Activated naive CD4-positive, alpha-beta T cell treated with anti-CD3 and anti-CD28 coated beads, Interleukin-2, amount 10 ng/mL, durations not matched to agents 7 days and 5 days (primary cell): ENCODE measurements around the gene SLC2A10.
"Not testable (repeated sequence)": the region's sequence is repeated elsewhere in the genome, so short reads cannot be mapped to it uniquely, and the experiment has no call there.

Experiments used
- CTCF ChIA-PET: fragments of 350-600 bp; sonication (Branson Sonifier 250); formaldehyde crosslinking; loops from one replicate; lab custom pipeline; 2021; ENCODE audit warnings: antibody characterized with exemption; lab: Charles Lee
- DNase-seq: peaks from one replicate; pipeline ENCODE4 v3.0.0-alpha.2; 2020
- H3K27ac Mint-ChIP-seq: one replicate; pipeline ENCODE4 v1.8.0; 2021; ENCODE audit warnings: mild to moderate bottlenecking, moderate library complexity, mixed read lengths
- H3K27me3 Mint-ChIP-seq: one replicate; pipeline ENCODE4 v1.8.0; 2021; ENCODE audit warnings: mild to moderate bottlenecking, mixed read lengths
- H3K36me3 Mint-ChIP-seq: one replicate; pipeline ENCODE4 v1.8.0; 2021; ENCODE audit warnings: mixed read lengths
- H3K4me1 Mint-ChIP-seq: one replicate; pipeline ENCODE4 v1.8.0; 2021; ENCODE audit warnings: mixed read lengths
- H3K4me3 Mint-ChIP-seq: one replicate; pipeline ENCODE4 v1.8.0; 2021; ENCODE audit warnings: mild to moderate bottlenecking, moderate library complexity, mixed read lengths
- H3K9me3 Mint-ChIP-seq: one replicate; pipeline ENCODE4 v1.8.0; 2021; ENCODE audit warnings: mixed read lengths

The SLC2A10 gene

DNA sequence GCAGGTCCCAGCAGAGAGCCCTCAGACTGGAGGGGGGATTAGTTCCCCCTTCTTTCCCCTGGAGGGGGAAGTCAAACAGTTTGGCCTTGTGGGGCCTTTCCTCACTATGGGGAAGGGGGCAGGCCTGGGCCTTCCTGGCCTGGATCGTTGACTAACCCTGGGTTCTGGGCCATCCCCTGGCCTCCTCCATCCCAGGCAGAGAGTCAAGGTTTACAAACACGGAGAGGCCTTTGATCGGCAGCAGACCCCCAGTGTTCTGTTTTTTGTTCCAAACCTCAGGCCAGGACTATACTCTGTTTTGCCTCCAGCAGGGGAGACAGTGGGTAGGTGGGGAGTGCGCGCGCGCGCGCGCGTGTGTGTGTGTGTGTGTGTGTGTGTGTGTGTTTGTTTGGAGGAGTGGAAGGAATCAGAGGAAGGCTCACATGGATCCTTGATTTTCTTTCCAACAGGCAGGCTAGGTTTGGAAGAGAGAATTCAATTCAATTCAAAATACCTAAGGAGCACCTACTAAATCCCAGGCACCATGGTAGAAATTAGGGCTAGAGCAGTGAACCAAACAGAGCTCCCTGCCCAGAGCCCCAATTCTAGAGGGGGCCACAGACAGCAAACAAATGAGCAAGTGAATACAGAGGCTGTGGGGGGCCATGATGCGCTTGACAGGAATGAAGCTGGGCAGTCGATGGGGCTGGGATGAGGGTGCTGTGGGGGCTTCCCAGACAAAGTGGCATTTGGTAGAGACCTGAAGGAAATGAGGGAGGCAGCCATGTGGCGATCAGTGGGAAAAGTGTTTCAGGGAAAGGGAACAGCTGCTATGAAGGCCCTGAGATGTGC lies 35.0 kb upstream of the SLC2A10 start:
- Mint-ChIP-seq H3K9me3 (peaks cover 8% of the 10 kb centered on the region), H3K4me1 (no peaks in the 10 kb centered on the region), H3K36me3 (no peaks in the 10 kb centered on the region), H3K27me3 (peaks cover 7% of the 10 kb centered on the region), H3K4me3 (no peak overlapping the region), H3K27ac (no peak overlapping the region)
- CTCF ChIA-PET: no interaction called here
- DNase-seq: no peak

DNA sequence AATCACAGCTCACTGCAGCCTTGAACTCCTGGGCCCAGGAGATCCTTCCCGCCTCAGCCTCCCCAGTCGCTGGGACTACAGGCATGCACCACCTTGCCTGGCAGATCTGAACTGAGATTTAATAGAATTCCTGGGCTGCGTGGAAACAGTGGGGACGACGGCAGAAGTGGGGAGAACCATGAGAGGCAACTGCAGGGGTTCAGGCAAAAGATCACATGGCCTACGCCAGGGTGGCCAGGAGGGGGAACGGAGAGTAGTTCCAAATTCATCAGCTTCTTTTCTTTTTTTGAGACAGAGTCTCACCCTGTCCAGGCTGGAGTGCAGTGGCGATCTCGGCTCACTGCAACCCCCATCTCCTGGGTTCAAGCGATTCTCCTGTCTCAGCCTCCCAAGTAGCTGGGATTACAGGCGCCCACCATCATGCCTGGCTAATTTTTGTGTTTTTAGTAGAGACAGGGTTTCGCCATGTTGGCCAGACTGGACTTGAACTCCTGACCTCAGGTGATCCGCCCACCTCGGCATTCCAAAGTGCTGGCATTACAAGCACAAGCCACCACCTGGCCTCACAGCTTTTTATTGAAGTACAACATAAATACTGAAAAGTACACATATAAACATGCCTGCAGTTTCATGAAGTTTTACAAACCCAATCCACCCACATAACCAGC lies 32.7 kb upstream of the SLC2A10 start:
- CTCF ChIA-PET: interaction anchor here (0.6 to 1.1 kb wide), 2 partner anchors 132 to 157 kb away, joined by 3 read pairs; no protein-coding TSS in a partner anchor
- not testable (repeated sequence) for H3K36me3 Mint-ChIP-seq, H3K4me1 Mint-ChIP-seq, H3K27ac Mint-ChIP-seq, H3K9me3 Mint-ChIP-seq, H3K4me3 Mint-ChIP-seq, DNase-seq, H3K27me3 Mint-ChIP-seq

DNA sequence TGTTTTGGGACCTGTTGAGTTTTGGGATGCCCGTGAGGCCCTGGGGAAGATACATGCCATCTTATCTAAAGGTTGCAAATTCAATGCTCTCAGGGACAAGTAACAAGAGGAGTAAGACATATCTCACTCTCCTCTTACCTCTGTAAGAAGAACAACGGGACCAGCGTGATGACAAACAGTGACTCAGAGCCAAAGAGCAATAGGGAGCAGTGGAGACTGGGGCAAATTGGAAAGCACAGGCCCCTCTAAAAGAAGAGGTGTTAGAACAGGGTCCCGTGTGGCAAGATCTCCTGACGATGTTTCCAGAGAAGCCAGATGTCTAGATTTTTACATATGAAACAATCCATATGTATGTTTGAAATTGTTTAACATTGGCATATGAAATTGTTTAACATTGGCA lies 31.8 kb upstream of the SLC2A10 start:
- peaks cover 5% of the 10 kb centered on the region for H3K27me3 Mint-ChIP-seq
- DNase-seq: no peak
- H3K36me3 Mint-ChIP-seq: no peaks in the 10 kb centered on the region
- H3K27ac Mint-ChIP-seq: no peak overlapping the region
- H3K9me3 Mint-ChIP-seq: no peaks in the 10 kb centered on the region
- H3K4me3 Mint-ChIP-seq: no peak overlapping the region
- CTCF ChIA-PET: no interaction called here
- H3K4me1 Mint-ChIP-seq: peaks cover 5% of the 10 kb centered on the region

DNA sequence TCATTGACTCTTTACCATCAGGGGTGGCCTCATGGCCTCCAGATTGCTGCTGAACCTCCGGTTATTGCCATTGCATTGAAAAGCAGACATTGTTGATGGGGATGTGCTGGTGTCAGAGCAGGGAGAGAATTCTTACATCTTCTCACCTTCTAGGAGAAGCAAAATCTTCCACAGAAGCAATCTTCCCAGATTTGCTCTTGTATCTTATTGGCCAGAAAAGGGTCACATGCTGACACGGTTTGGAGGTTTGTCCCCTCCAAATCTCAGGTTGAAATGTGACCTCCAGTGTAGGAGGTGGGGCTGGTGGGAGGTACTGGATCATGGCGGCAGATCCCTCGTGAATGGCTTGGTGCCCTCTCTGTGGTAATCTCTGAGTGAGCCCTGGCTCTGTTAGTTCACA lies 30.9 kb upstream of the SLC2A10 start:
- DNase-seq: no peak
- Mint-ChIP-seq H3K4me3 (no peak overlapping the region), H3K9me3 (no peaks in the 10 kb centered on the region), H3K4me1 (peaks cover 5% of the 10 kb centered on the region), H3K36me3 (no peaks in the 10 kb centered on the region), H3K27me3 (no peaks in the 10 kb centered on the region), H3K27ac (no peak overlapping the region)
- CTCF ChIA-PET: no interaction called here

DNA sequence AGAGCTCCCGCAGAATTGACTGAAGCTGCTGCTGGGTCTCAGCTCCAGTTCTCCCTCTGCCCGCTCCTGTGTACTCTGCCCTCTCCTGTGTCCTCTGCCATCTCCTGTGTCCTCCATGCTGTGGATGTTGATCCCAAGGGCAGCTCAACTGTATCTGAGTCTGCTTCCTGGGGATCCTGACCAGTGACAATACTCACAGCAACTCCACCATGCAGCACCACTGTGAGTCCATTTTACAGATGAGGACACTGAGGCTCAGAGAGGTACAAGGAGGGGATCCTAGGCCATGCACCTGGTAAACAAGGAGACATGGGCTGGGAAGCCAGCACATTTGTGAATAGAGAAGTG lies 28.8 kb upstream of the SLC2A10 start:
- Mint-ChIP-seq H3K36me3 (peaks cover 5% of the 10 kb centered on the region), H3K27ac (no peak overlapping the region), H3K9me3 (no peaks in the 10 kb centered on the region), H3K4me1 (peaks cover 8% of the 10 kb centered on the region), H3K4me3 (no peak overlapping the region), H3K27me3 (no peaks in the 10 kb centered on the region)
- CTCF ChIA-PET: interaction anchor here (0.7 to 4.6 kb wide), 13 partner anchors 14 to 476 kb away, joined by 3 to 63 read pairs (median 4); partner anchors contain the start of gene OCSTAMP
- DNase-seq: no peak

DNA sequence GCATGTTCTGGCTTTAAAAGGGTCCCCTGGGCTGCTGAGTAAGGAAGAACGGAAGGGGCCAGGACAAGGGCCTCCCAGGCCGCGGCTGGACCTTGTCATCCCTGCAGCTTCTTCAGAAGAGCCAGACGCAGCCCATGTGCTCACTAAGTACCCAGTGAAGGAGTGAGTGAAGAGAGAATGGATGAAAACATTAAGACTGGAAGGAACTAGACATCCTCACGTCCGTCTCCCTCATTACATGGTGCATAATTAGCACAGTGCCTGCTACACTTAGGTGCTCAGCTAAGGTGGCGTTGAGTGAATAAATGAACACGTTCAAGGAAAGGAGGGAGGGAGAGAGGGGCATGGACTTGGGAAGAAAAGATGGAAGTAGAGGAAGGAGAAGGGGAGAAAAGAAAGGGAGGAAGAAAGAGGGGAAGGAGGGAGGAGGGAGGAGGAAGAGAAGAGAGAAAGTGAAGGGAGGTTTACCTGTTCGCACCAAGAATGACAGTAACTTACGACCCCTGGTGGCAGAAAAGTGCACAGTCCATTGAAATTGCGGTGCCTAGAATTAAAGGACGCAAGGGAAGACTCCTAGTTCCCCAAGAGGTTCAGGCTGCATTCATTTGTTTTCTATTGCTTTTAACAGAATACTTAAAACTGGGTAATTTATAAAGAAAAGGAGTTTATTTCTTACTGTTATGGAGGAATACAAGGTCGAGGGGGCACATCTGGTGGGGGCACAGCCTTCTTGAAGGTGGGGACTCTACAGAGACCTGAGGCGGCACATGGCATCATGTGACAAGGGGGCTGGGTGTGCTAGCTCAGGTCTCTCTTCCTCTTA lies 28.2 kb upstream of the SLC2A10 start:
- Mint-ChIP-seq H3K27ac (peak overlapping the region; percentile 9), H3K36me3 (peaks cover 10% of the 10 kb centered on the region), H3K27me3 (no peaks in the 10 kb centered on the region), H3K4me3 (no peak overlapping the region), H3K4me1 (peaks cover 14% of the 10 kb centered on the region), H3K9me3 (no peaks in the 10 kb centered on the region)
- CTCF ChIA-PET: interaction anchor here (0.6 to 4.6 kb wide), 15 partner anchors 14 to 477 kb away, joined by 3 to 63 read pairs (median 4); partner anchors contain the start of gene OCSTAMP
- peak; percentile 84 for DNase-seq

DNA sequence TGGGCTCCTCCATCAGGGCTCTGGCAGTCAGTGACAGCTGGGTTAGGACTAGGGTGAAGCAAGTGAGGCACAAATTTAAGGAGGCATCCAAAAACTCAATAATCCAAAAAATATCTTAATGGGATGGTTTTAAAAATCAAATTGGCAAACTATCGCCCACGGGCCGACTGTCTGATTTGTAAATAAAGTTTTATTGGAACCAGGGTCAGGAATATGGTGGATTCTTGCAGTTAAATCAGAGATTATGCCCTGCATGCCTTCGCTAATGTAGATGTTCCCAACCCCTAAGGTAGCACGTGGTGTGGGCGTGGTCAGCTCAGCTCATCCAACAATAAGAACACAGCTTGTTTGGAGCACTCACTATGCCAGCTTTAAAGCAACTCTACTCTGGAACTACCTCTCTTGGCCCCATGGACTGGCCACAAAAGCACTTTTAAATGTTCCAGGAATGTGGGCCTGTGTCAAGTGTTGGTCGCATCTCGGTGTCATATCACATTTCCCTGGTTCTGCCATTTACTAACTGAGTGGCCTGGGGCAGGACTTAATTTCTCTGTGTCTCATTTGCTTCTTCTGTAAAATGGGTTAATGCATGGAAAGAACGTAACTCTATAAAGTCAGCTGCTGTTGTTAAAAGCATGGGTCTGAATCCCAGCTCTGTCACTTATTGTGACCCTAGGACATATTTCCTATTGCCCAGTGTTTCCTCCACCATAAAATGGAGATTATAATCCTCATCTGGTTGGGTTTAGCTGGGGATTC lies 27.2 kb upstream of the SLC2A10 start:
- no peak for DNase-seq
- Mint-ChIP-seq H3K9me3 (no peaks in the 10 kb centered on the region), H3K4me1 (peaks cover 24% of the 10 kb centered on the region), H3K36me3 (peaks cover 18% of the 10 kb centered on the region), H3K27ac (no peak overlapping the region), H3K4me3 (no peak overlapping the region), H3K27me3 (no peaks in the 10 kb centered on the region)
- CTCF ChIA-PET: interaction anchor here (0.6 to 4.6 kb wide), 9 partner anchors 13 to 163 kb away, joined by 3 to 63 read pairs (median 5); partner anchors contain the start of gene OCSTAMP

DNA sequence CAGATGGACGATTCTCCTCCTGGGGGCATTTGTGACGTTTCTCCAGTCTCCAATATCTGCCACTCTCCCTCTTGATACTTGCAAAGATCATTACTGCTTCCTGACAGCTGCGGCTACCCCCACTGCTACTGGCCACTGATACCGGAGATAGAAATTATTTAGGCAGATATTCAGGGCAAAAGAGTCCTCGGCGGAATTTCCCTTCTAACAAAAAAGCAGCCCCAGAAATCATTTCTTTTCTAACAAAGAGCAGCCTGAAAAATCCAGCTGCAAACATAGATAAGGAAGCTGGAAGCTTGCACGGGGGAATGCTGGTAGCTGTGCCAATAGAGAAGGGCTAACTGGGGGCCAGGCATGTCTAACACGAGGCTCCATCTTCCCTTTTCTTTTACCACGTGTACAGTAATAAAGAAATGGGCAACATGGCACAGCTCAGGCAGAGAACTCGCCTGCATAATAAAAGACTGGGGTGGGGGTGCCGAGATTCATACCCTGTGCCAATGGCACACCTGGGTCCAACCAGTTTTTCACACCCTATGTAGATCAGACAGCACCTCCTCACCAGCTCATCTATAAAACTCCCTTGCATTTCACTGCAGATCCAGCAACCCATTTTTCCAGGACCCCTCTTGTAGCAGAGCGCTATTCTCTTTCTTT lies 26.3 kb upstream of the SLC2A10 start:
- H3K4me1 Mint-ChIP-seq: peaks cover 33% of the 10 kb centered on the region
- CTCF ChIA-PET: interaction anchor here (0.9 to 4.6 kb wide), 6 partner anchors 121 to 164 kb away, joined by 3 to 63 read pairs (median 28); partner anchors contain the start of gene OCSTAMP
- no peaks in the 10 kb centered on the region for H3K27me3 Mint-ChIP-seq

DNA sequence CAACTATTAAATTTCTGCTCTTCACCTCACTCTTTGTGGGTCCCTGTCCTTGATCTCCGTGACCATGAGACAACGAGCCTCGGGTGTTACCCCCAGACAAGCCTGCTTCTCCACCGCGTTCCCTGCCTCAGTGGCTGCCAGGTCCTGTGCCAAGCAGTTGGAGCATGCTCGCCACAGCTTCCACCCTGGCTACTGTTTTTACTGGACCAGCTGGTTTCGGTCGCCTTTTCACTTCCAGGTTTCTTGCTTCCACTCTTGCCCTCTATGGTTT lies 25.8 kb upstream of the SLC2A10 start:
- H3K4me1 Mint-ChIP-seq: peaks cover 35% of the 10 kb centered on the region
- CTCF ChIA-PET: interaction anchor here (1.1 to 4.6 kb wide), 3 partner anchors 122 to 139 kb away, joined by 5 to 32 read pairs (median 5); partner anchors contain the start of gene OCSTAMP
- no peak overlapping the region for H3K27ac Mint-ChIP-seq

More for the DNA sequence above, 26.3 kb upstream of the SLC2A10 start:
- Mint-ChIP-seq H3K4me3 (no peak overlapping the region), H3K27ac (no peak overlapping the region), H3K9me3 (no peaks in the 10 kb centered on the region), H3K36me3 (peaks cover 18% of the 10 kb centered on the region)
- DNase-seq: no peak

DNA sequence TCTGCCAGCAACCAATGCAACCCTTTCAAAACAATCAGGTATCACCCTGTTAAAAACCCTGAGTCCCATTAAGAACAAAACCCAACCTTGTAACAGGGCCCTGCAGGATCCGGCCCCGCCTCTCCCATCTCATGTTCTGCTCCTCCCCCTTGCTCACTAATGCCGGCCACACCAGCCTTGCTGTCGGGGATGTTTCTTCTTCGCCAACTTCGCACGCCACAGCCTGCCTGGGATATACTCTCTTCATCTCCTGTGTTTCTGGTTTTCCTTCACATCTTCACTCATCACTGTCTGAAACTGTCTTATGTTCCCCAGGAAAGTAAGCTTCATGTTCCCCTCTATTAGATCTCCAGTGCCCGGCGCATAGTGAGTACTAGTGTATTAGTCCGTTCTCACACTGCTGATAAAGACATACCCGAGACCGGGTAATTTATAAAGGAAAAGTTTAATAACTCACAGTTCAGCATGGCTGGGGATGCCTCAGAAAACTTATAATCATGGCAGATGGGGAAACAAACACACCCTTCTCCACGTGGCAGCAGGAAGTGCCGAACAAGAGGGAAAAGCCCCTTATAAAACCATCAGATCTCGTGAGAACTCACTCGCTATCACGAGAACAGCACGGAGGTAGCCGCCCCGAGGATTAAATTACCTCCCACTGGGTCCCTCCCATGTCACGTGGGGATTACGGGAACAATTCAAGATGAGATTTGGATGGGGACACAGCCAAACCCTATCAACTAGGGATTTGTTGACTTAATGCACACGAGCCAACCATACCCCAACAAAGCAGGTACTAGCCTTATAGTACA lies 25.3 kb upstream of the SLC2A10 start:
- H3K27ac Mint-ChIP-seq: no peak overlapping the region
- peaks cover 35% of the 10 kb centered on the region for H3K4me1 Mint-ChIP-seq
- H3K4me3 Mint-ChIP-seq: no peak overlapping the region
- H3K36me3 Mint-ChIP-seq: peaks cover 21% of the 10 kb centered on the region
- no peak for DNase-seq
- H3K9me3 Mint-ChIP-seq: no peaks in the 10 kb centered on the region
- no peaks in the 10 kb centered on the region for H3K27me3 Mint-ChIP-seq
- CTCF ChIA-PET: interaction anchor here (1.1 to 4.6 kb wide), 2 partner anchors 135 to 139 kb away, joined by 5 to 32 read pairs; partner anchors contain the start of gene OCSTAMP

More for the DNA sequence above, 25.8 kb upstream of the SLC2A10 start:
- no peak overlapping the region for H3K4me3 Mint-ChIP-seq
- DNase-seq: no peak
- H3K27me3 Mint-ChIP-seq: no peaks in the 10 kb centered on the region
- H3K9me3 Mint-ChIP-seq: no peaks in the 10 kb centered on the region
- H3K36me3 Mint-ChIP-seq: peaks cover 19% of the 10 kb centered on the region

DNA sequence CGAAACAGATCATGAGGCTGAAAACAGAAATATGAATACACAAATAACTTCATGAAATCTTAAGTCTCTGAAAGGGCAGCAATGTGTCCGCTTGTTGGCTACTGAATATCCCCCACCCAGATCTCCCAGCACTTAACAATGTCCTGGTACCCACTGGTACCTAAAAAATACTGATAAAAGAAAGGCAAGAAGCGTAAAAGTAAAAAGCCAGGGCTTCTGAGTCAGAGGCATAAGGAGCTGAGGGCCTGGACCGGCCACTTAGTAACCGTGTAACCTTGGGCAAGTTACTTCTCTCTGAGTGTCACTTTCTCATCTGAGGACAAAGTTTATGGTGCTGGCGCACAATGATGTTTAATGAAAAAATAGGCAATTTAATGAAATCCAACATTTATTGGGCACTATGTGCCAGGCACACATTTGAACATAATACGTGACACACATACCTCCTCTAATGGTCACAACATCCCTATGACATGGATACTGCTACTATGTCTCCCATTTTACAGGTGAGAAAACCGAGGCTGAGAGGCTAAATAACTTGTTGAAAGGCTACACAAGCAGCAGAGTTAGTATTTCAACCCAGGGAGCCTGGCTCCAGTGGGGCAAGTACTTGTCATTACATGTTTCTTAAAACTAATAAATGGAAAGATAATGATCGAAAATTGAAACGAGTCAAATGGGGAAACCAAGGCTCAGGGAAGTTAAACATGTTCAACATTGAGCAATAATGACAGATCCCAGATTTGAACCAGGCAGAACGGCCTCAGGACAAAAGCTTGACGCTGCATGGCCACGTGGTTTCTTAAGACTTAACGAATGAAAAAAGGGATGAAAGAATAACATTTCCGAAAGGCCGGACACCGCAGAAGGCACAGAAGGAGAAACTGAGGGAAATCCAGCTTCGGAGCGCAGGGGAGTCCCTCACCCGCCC lies 21.0 kb upstream of the SLC2A10 start:
- Mint-ChIP-seq H3K36me3 (peaks cover 21% of the 10 kb centered on the region), H3K4me1 (peaks cover 43% of the 10 kb centered on the region), H3K27me3 (no peaks in the 10 kb centered on the region), H3K9me3 (no peaks in the 10 kb centered on the region), H3K27ac (peak overlapping the region; percentile 83), H3K4me3 (peak overlapping the region; percentile 85)
- CTCF ChIA-PET: interaction anchor here (0.7 to 3.1 kb wide), 6 partner anchors 8 to 168 kb away, joined by 3 to 21 read pairs (median 5); no protein-coding TSS in a partner anchor
- DNase-seq: no peak
